Measurements from ENCODE around the gene SECISBP2. TPM values are rescaled to one million over a fixed set of nuclear protein-coding genes. Genes with fewer than 3 reads are reported as not detected.

SECISBP2 gene
- polyA plus RNA-seq (2012; ENCODE audit: insufficient read length, low read depth) = 23.9 TPM

DNA sequence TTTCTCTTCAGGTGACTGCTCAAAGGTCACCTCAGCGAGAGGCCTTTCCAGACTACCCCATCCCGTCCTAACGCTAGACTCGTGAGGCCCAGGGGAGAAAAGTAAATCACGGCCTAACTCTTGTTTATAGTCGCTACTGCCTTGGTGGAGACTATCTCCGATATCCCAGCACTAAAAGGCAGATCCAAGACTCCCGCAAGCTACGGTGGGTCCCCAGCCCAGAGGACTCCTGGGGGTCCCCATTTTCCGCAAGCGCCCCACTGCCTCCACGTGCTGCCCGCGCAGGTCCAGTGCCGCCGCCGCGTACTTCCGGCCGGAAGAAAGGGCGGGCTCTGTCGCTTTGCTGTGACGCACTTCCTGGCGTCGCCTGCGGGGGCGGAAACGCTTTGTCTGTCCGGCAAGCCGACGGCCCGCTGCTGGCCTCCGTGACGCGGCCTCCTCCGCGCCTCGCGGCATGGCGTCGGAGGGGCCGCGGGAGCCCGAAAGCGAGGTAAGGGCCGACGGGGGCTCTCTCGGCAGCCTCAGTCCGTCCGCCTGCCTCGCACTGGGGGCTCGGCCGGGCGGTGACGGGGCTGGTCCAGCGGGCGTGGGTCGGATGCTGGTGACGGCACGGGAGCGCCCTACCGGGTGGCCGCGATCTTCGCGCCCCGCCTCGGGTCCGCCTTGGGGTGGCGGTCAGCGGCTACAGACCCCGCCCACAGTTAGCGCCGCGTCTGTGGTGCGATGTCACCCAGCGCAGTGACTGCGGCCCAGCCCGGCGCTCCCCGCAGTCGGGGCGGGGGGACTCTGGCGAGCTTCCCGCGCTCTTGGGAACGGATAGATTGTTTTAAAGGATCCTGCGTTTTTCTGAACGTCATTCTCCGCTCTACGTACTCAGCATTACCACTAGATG is at the start of gene SECISBP2:
Gene SECISBP2, plus strand, starts transcription at position 378 of the 892 bp plus-strand sequence. Its CDS starts 77 bp downstream, at position 455.
- TF ChIP-seq REST (IDR thresholded peaks at IDR 0.05; ENCODE audit: insufficient read depth in 1 of 2, low read depth in 2 of 2, low read length in 2 of 2) (peak; percentile 46 to 60; a peak in 1 of 4 replicates), FOXP2 (optimal IDR thresholded peaks at IDR 0.05; ENCODE audit: borderline replicate concordance, extremely low read depth, extremely low read length, insufficient read depth) (no peak), POLR2AphosphoS5 (IDR thresholded peaks at IDR 0.05; ENCODE audit: low read depth, low read length) (peak; percentile 95), TAF1 (IDR thresholded peaks at IDR 0.05; ENCODE audit: borderline replicate concordance, insufficient read depth, low read length) (peak; percentile 77; the same call in 1 of the 2 replicates), SIN3A (IDR thresholded peaks at IDR 0.05; ENCODE audit: borderline replicate concordance, insufficient read depth, low read length) (peak; percentile 89; the same call in 1 of the 2 replicates)

DNA sequence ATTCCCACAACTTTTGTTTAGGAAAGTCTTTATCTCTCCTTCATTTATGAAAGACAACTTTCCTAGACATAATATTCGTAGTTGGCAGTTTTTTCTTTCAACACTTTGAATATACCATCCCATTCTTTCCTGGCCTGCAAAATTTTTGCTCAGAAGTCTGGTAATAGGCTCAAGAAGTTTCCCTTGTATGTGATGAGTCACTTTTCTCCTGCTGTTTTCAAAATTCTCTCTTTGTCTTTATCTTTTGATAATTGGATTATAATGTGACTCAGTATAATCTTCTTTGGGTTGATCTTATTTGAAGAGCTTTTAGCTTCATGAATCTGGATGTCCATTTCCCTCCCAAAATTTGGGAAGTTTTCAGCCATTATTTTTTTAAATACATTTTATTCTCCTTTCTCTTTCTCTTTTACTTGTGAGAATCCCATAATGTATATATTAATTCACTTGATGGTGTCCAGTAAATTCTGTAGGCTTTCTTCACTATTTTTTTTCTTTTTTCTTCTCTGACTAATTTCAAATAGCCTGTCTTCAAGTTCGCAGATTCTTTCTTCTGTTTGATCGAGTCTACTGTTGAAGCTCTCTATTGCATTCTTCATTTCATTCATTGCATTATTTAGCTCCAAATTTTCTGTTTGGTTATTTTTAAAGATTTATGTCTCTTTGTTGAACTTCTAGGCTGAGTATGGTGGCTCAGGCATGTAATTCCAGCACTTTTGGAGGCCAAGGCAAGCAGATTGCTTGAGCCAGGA is 44.6 kb upstream of the SECISBP2 start:
- no peak for TF ChIP-seq SIN3A (IDR thresholded peaks at IDR 0.05; ENCODE audit: borderline replicate concordance, insufficient read depth, low read length)

DNA sequence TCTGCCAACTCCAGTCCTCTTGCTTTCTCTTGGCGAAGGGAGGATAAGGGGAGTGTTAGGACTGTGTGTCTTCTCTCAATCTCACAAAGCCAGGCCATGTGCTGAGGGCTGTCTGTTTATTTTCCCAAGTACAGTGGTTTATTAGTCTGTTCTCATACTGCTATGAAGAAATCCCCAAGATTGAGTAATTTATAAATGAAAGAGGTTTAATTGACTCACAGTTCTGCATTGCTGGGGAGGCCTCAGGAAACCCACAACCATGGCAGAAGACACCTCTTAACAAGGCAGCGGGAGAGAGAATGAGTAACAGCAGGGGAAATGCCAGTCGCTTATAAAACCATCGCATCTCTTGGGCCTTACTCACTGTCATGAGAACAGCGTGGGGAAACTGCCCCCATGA is 43.5 kb upstream of the SECISBP2 start:
- no peak for TF ChIP-seq REST (IDR thresholded peaks at IDR 0.05; ENCODE audit: insufficient read depth in 1 of 2, low read depth in 2 of 2, low read length in 2 of 2)
- TF ChIP-seq POLR2AphosphoS5 (IDR thresholded peaks at IDR 0.05; ENCODE audit: low read depth, low read length) = no peak
- no peak for TF ChIP-seq FOXP2 (optimal IDR thresholded peaks at IDR 0.05; ENCODE audit: borderline replicate concordance, extremely low read depth, extremely low read length, insufficient read depth)
- no peak for TF ChIP-seq SIN3A (IDR thresholded peaks at IDR 0.05; ENCODE audit: borderline replicate concordance, insufficient read depth, low read length)
- no peak for TF ChIP-seq TAF1 (IDR thresholded peaks at IDR 0.05; ENCODE audit: borderline replicate concordance, insufficient read depth, low read length)

- TF ChIP-seq TAF1 (IDR thresholded peaks at IDR 0.05; ENCODE audit: borderline replicate concordance, insufficient read depth, low read length) (no peak), FOXP2 (optimal IDR thresholded peaks at IDR 0.05; ENCODE audit: borderline replicate concordance, extremely low read depth, extremely low read length, insufficient read depth) (no peak)
These were observed 41.3 kb upstream of the SECISBP2 start for GRCh38 chr9:89277043-89277442.

DNA sequence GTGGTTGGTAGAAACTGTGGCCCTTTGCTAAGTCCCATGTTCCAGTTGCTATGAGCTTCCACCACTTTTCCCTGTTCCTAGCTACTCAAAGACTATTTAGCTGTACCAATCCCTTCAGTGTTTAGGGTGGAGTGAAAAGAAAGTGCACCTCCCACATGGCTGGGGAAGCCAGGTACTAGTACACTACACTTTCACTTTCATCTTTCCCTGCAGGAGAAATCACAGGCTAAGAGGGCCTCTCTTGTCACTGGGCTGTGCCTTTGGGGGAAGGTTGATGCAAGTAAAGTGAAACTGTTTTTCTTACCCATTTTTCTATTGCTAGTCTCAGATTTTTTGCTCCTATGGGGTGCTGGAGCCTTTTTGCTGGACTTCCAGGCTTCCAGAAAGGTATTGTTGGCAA is 40.8 kb upstream of the SECISBP2 start:
- TF ChIP-seq TAF1 (IDR thresholded peaks at IDR 0.05; ENCODE audit: borderline replicate concordance, insufficient read depth, low read length) (no peak), POLR2AphosphoS5 (IDR thresholded peaks at IDR 0.05; ENCODE audit: low read depth, low read length) (no peak), REST (IDR thresholded peaks at IDR 0.05; ENCODE audit: insufficient read depth in 1 of 2, low read depth in 2 of 2, low read length in 2 of 2) (no peak), SIN3A (IDR thresholded peaks at IDR 0.05; ENCODE audit: borderline replicate concordance, insufficient read depth, low read length) (no peak), FOXP2 (optimal IDR thresholded peaks at IDR 0.05; ENCODE audit: borderline replicate concordance, extremely low read depth, extremely low read length, insufficient read depth) (no peak)
